Glomerular endothelial cell (primary cell): Measurements from ENCODE around the gene CAPN9. TPM values are rescaled to one million over a fixed set of nuclear protein-coding genes. Genes with fewer than 3 reads are reported as not detected.
"Not testable (repeated sequence)": the region's sequence is repeated elsewhere in the genome, so short reads cannot be mapped to it uniquely, and the experiment has no call there.

Source experiments
- DNase-seq: peaks from one replicate; pipeline ENCODE4 v3.0.0-alpha.2; 2011; ENCODE audit warnings: low read depth, low spot score; ENCODE audit errors: extremely low read depth
- total RNA-seq: library from RNA; depleted of rRNA; stranded (reverse); fragments of >200 nt; gene quantifications from 2 replicates; pipeline ENCODE4 v1.2.3, GENCODE V29; 2015

The CAPN9 gene
- total RNA-seq, 1 donor from 2014 or later: not detected

DNA sequence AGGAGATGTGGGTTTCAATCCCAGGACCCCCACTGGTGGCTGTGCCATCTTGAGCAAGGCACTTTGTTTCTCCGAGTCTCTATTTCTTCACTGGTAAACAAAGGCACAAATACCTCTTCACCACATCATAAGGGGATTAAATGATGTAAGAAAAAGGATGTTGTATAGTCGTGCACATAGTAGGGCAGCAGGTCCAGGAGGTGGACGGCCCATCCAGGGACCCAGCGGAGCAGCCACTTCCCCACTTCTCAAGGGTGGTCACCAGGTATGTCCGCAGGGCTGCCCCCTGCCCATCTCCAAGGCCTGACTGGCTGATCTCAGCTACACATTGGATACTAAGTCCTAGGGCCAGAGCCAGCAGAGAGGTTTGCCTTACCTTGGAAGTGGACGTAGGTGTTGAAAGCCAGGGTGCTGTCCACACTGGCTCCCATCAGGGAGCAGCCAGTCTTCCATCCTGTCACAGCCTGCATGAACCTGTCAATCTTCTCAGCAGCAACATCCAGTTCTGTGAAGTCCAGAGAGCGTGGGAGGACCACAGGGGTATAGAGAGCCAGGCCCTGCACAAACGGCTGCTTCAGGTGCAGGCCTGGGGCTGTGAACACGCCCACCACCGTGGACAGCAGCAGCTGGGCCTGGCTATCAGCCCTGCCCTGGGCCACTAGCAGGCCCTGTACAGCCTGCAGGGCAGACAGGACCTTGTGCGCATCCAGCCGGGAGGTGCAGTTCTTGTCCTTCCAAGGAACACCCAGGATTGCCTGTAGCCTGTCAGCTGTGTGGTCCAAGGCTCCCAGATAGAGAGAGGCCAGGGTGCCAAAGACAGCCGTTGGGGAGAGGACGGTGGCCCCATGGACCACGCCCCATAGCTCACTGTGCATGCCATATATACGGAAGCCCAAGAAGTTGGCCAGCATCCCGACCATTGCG, 37.3 kb upstream of the CAPN9 start:
- DNase-seq: no peak

DNA sequence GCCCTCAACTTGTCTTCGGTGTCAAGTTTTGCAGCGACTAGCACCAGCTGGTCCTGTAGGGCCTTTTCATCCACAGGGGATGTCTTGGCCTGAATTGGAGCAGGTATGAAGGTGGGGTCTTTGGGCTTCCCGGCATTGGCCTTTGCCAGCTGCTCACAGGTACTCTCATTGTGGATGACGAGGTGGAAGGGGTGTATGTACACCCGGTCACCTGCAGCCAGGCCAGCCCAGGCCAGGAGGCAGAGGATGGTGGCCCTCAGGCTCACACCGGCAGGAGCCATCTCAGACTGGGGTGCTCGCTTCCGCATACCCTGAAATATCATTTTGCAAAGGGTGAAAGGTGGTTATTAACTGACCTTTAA, 36.7 kb upstream of the CAPN9 start:
- no peak for DNase-seq

DNA sequence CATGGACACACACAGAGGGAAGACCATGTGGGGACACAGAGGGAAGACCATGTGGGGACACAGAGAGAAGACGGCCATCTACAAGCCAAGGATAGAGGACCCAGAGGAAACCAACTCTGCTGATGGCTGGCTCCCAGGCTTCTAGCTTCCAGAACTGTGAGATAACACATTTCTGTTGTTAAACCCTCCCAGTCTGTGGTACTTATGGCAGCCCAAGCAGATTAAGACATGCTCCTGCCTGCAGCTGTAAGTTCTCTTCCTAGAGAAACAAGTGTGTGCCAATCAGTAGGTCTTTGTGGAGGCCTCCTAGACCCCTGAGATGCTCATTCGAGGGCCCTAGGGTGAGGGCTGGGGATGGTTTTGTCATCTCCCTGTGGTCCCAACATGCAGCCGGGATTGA, 35.9 kb upstream of the CAPN9 start:
- no peak for DNase-seq

DNA sequence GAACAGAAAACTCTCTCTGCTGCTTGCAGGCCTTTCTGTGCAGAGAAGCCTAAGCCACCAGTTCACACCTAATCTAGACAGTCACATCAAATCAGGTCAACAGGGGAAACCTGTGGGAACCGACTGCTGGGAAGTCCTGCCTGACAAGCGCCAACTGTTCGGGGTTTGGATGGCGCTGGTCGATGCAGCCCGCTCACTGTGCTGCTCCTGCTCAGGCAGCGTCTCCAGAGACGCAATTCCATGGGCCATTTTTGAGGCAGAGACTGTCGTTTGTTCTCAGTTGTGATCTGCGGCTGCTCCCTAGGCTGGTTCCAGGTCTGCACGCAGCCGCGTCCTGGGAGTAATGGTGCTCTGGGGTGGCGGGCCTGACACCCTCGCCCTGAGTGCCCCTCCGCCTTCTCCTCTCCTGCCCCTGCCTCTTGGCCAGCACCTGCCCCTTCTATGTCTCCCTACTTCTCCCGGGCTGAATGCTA, 34.7 kb upstream of the CAPN9 start:
- DNase-seq: no peak

DNA sequence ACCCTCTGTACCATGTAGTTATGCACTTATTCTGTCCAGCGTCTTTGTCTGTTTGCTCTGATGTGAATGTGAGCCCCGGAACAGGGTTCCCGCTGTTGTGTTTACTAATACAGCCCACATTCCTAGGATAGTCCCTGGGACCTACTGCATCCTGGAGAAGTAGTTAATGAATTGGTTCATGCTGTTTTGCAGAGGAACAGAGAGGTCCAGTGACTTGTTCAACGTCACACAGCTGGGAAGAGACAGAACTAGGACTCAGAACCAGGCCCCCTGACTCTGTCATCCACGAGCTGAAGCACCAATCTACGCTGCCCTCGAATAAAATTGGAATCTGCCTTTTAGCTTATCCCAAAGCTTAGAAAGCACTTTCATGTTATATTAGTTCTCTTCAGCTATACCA, 34.0 kb upstream of the CAPN9 start:
- no peak for DNase-seq

DNA sequence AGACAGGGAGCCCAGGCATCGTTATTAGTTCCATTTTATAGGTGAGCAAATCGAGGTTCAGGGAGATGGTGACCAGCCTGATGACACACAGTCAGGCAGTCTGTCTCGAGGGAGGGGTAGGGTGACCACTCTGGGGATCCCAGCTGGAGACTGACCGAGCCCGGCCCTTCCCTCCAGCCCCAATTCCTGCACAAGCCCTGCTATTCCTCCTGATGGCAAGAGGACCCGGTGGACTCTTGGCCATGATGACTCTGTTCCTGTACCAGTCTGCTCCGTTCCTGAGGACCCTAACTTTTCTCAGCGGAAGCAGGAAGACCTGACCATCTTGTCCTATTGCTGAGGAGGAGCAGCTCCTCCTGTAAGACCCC, 33.7 kb upstream of the CAPN9 start:
- no peak for DNase-seq

DNA sequence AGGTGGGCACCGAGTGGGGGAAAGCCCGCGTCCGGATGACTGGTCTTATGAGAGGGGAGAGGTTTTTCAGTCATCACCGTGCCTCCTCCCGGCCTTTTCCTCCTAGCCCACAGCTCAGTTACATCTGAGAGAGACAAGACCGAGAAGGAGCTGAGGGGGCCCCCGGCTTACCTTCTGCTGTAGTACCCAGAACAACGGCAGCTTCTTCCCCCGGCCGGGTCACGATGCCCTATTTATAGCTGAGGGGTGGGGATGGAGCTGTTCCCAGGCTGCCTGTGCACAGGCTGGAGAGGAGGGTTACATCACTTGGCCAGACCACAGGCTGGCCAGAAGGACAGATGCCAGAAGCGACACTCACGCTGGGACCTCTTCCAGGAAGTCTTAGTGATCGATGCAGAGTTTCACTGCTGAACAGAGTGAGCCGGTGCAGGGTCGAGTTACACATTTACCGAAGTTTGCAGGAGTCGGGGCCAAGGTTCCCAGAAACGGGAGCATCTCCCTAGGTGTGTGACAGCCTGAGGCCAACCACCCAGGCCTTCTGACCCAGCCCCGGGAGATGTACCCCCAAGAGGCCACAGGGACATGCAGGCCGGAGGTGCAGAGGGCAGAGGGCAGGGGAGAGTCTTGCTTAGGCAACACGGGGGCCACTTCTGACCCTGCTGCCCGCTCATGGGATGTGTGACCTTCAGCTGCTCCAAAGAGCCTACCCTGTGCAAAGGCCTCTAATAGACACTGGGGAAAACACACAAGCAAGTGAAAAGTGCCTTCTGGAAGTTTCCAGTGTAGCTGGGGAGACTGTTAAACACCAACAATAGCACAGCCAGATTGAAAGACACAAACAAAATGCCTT, 33.0 kb upstream of the CAPN9 start, which contains the start of gene AGT:
Gene AGT (minus strand): TSS at position 208 of the 850 bp plus-strand sequence. CDS start 3,299 bp downstream, outside the sequence.
- DNase-seq: no peak

DNA sequence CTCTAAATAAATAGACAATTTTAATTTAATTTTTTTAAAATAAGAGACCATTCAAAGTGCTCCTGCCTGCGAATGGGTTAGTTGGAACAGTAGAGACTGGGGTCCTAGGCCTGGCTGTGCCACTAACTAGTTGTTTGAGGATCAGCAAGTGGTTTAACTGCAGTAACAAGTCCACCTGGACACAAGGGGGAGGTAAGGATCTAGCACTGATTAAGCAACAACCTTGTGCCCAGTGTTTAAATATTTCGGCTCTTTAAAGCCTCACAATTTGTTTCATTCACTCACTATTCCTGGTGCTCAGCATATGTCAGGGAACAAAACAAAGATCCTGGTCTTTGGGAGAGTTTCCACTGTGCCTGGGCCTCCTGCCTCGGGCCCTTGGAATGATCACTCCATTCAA, 31.7 kb upstream of the CAPN9 start:
- DNase-seq: no peak

DNA sequence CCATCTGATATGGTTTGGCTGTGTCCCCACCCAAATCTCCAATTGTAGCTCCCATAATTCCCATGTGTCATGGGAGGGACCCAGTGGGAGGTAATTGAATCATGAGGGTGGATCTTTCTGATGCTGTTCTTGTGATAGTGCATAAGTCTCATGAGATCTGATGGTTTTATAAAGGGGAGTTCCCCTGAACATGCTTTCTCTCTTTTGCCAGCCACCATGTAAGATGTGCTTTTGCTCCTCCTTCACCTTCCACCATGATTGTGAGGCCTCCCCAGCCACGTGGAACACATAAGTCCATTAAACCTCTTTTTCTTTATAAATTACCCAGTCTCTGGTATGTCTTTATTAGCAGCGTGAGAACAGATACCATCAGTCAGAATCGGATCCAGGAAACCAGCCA, 30.7 kb upstream of the CAPN9 start:
- not testable (repeated sequence) for DNase-seq

DNA sequence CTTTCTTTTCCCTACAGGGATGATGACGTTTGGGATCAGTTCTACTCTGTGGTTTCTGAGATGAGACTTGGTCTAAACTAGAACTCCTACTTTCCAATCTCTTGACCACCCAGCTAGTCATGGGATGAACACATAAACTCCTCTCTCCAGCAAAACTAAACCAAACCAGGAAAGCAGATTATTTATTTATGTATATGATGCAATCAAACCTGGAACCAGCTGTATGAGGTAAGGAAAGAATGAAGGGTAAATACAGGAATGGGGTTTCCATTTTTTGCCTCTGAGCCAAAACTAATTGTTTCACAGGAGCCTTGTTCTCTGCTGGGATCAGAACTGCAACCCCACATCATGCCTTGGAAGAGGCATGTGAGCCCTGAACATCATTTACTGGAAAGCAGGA, 29.9 kb upstream of the CAPN9 start:
- no peak for DNase-seq

DNA sequence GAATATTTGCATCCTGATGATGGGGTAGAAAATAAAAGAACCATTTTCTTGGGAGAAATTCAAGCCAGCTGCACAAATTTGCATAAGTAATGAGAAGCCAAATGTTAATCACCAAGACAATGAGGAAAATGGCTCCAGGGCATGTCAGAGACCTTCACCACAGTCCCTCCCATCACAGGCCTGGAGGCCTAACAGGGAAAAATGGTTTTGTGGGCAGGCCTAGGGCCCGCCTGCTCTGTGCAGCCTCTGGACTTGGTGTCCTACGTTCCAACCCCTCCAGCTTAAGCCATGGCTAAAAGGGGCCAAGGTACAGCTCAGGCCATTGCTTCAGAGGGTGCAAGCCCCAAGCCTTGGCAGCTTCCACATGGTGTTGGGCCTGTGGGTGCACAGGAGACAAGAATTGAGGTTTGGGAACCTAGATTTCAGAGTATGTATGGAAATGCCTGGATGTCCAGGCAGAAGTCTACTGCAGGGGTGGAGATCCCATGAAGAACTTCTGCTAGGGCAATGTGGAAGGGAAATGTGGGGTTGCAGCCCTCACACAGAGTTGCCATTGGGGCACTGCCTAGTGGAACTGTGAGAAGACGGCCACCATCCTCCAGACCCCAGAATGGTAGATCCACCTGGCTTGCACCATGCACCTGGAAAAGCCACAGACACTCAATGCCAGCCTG, 25.2 kb upstream of the CAPN9 start:
- DNase-seq: not testable (repeated sequence)

DNA sequence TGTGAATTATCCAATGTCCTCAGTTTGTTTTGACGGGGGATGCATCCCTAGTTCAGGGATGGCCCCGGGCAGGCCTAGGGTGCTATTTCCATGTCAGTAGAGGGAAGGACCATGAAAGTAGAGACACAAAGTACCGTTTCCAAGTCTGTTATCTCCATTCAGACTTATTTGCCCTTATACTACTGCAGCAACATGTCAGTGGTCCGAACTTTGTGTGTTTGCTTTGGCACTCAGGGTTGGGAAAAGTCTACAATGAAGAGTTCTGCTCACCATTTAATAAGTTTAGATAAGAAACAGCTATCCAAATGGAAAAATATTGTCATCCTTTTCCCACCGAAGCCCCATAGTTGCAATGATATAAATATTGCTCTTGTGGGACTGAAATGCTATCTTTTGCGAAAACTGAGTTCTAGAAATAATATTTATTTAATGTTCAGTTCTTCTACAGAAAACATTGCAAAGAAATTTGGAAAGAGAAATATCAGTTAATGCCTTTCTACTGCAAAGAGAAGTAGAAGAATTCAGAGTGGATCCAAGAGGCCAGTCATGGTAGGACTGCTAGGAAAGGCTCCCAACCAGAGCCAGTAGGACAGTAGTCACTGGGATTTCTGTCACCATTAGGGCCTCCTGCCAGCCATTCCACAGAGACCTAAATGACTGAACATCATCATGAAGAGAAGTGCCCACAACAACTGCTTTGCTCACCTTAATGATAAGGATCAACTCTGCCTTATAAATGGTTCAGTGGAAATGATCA, 21.8 kb upstream of the CAPN9 start:
- no peak for DNase-seq

DNA sequence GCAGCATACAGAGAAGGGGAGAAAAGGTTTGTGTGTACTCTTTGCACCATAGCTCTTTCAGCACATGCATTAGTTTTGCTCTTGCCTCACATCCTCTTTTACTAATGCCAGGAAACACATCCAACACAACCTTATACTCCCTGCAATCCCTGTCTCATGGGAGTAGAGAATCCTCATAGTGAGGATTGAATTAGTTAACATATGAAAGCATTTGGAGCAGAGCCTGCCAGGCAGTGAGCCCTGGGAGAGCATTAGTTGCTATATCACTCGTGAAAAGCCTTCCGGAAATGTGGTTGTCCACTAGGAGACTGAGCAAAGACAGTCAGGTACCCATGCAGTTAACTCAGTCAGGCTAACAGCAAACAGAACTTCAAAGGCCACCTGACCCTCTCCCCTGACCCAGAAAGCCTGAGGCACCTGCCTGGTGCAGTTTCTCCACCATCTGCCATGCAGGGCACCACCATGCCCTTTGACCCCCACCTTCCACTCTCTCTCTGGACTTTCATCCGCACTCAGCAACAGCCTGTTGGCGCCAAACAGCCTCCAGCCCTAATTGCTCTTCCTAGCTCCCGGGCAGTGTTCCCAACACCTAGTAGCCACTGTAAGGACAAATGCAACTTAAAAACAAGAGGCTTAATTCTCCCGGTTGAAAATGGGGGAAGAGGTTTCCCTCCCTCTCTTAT, 18.3 kb upstream of the CAPN9 start:
- no peak for DNase-seq

DNA sequence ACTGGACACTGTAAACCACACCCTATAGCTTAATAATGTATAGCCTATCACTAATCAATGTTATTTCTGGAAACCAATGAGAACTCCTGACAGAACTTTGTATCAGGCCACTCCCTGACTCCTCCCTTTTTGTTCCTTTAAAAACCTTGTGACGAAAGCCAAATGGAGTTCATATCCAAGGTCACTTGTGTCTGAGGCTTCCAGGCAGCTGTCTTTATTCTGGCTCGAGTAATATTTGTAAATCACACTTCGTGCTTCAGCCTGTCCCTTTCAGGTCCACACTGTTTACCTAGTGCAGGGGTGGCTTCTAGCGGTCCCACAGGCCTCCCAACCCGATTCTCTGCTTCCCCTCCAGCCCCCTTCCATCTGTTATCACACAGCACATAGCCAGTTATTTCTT, 16.2 kb upstream of the CAPN9 start:
- DNase-seq: no peak

DNA sequence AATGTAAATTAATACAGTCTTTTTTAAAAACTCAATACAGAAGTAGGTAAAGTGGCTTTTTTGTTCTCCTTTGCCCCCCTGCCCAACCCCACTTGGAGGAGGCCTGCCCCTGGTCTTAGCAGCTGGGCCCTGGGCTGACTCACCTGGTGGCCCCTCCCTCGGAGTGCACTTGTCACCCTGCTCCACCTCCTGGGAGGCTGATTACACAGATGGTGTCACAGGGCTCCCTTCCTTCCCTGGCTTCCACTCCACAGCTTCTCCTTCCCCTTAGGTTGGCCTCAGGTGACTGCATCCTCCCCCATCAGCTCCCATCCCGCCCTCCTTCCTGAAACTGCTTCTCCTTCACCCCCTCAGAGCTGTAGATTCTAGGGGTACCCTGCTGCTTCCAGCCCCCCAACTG, 11.7 kb upstream of the CAPN9 start:
- no peak for DNase-seq

DNA sequence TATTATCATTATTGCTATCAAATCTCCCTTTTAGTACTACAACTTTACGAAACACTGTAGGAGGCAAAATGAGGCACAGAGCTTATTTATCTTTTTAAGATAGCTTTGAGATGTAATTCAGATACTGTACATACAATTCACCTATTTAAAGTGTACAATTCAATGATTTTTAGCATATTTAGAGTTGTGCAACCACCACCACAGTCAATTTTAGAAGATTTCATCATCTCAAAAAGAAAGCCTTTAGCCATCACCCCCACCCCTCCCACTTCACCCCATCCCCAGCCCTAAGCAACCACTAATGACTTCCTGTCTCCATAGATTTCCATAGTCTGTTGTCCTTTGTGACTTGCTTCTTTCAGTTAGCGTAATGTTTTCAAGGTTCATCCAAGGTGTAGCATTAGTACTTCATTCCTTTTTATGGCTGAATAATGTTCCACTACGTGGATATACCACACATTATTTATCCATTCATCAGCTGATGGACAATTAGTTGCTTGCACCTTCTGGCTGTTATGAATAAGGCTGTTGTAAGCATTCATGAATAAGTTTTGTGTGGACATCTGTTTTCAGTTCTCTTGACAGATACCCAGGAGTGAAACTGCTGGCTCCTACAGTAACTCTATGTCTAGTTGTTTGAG, 9.4 kb upstream of the CAPN9 start:
- no peak for DNase-seq

DNA sequence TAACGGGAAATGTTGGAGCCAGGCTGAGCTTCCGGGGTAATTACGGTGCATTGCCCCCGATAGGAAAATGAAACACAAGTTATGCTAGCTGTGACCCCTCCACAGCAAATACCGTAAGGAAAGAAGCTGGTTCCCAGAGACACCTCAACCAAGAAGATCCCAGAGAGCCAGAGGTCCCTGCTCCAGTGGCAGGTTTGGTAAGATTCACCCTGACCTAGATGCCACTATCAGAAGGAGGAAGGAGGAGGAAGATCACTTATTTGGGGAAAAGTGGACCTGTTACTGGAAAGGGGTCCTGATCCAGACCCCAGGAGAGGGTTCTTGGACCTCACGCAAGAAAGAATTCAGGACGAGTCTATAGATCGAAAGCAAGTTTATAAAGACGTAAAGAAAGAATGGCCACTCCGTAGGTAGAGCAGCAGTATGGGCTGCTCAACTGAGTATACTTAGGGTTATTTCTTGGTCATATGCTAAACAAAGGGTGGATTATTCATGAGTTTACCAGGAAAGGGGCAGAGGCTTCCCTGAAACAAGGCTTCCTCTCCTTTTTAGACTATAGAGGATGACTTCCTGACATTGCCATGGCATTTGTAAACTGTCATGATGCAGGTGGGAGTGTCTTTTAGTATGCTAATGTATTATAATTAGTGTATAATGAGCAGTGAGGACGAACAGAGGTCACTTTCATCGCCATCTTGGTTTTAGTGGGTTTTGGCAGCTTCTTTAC, 7.5 kb upstream of the CAPN9 start:
- DNase-seq: no peak

DNA sequence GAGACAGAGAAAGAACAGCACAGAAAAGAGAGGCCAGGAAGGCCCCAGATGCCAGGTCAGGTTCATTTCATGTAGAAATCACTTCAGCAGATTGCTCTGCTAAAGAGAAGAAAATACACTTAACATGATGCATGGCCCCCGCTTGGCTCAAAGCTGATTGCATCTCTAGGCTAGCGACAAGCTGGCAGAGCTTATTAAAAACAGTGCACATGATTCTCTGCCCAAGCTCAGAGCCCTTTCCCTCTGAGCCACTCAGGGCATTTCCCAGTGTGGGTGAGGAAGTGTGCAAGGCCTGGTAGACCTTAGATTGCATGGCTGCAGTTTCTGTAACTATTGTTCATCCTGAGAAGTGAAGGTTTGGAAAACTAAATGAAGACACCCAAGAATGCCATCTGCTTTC, 3.3 kb upstream of the CAPN9 start:
- no peak for DNase-seq

DNA sequence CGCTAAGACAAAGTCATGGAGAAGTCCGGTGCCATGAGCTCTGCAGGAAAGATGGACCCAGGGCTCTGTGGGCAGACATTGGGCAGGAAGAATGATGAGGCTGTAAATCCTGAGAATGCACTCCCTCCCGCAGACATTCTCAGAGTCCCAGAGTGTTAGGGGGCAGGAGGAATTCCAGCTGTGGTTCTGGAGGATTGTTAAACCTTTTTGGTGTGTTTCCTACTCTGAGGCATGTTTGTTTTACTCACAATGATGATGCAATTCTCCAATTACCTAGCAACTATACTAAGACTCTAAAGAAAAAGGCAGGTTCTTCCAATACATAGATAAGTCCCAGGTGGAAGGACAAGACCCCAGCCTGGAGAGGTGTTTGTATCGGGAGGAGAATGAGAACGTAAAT, 2.8 kb upstream of the CAPN9 start:
- DNase-seq: no peak
